ENCODE measurements around the gene APP. TPM values are rescaled to one million over a fixed set of nuclear protein-coding genes. Genes with fewer than 3 reads are reported as not detected.

APP gene
- total and polyA plus RNA-seq, 10 of the 15 experiments (the other 5 are each of a cell fraction or from before 2014, with no cell fraction given): 8.8 to 94.9 (median 51.0) TPM

- no peaks in the 10 kb centered on the region for H3K27me3 ChIP-seq (replicated peaks in 1 of 2; ENCODE audit: control insufficient read depth in 2 of 2, insufficient read depth in 2 of 2, low read length in 1 of 2)
- BruUV-seq (replicated peaks): no TSS peak
- no peak overlapping the region for H3K4me2 ChIP-seq (ENCODE audit: control insufficient read depth, insufficient read depth)
- no peak overlapping the region for H2AFZ ChIP-seq (ENCODE audit: control insufficient read depth, low read depth, low read length)
- 36% methylated on average over 1 of the region's 1 CpG for whole genome bisulfite sequencing (ENCODE audit: insufficient coverage, insufficient replicate concordance, low lambda C conversion rate, missing lambda C conversion rate)
- no peak for TF ChIP-seq RBBP5 (conservative IDR thresholded peaks at IDR 0.05)
- no peak for TF ChIP-seq WRNIP1 (IDR thresholded peaks at IDR 0.05; ENCODE audit: borderline replicate concordance, low read depth, low read length)
- TF ChIP-seq SUPT20H (IDR thresholded peaks at IDR 0.05; ENCODE audit: borderline replicate concordance, control insufficient read depth, low read depth, low read length): no peak
- TF ChIP-seq POLR2AphosphoS2 (IDR thresholded peaks at IDR 0.05; ENCODE audit: low read depth, low read length): no peak
- no peak for TF ChIP-seq ZNF207 (IDR thresholded peaks at IDR 0.05; ENCODE audit: borderline replicate concordance)
- TF ChIP-seq, protein P1, sequence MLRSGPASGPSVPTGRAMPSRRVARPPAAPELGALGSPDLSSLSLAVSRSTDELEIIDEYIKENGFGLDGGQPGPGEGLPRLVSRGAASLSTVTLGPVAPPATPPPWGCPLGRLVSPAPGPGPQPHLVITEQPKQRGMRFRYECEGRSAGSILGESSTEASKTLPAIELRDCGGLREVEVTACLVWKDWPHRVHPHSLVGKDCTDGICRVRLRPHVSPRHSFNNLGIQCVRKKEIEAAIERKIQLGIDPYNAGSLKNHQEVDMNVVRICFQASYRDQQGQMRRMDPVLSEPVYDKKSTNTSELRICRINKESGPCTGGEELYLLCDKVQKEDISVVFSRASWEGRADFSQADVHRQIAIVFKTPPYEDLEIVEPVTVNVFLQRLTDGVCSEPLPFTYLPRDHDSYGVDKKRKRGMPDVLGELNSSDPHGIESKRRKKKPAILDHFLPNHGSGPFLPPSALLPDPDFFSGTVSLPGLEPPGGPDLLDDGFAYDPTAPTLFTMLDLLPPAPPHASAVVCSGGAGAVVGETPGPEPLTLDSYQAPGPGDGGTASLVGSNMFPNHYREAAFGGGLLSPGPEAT (IDR thresholded peaks at IDR 0.05; ENCODE audit: low read depth): no peak
- TF ChIP-seq NFYB (IDR thresholded peaks at IDR 0.05; ENCODE audit: insufficient read depth, low read depth, low read length): no peak
- no peak for TF ChIP-seq YBX1 (IDR thresholded peaks at IDR 0.05)
- in situ Hi-C loops (cut with MboI): no loop called here
- POLR2A ChIA-PET: no interaction called here
- H3K36me3 ChIP-seq (ENCODE audit: control insufficient read depth in 2 of 2, insufficient read depth in 2 of 2, low read length in 1 of 2): no peaks in the 10 kb centered on the region
- no peak overlapping the region for H3K27ac ChIP-seq (ENCODE audit: control insufficient read depth, insufficient read depth)
- no peak for ATAC-seq
- RAD21 ChIA-PET (ENCODE audit: unreplicated experiment): no interaction called here
- H4K20me1 ChIP-seq (ENCODE audit: control insufficient read depth, insufficient read depth): no peaks in the 10 kb centered on the region
- no peak for FAIRE-seq
- peaks cover 10% of the 10 kb centered on the region for H3K4me1 ChIP-seq (ENCODE audit: control insufficient read depth, insufficient read depth, low read length)
- H3K4me3 ChIP-seq: no peak overlapping the region
- CTCF ChIA-PET: no interaction called here
- SMC1A ChIA-PET (ENCODE audit: uncharacterized antibody, unreplicated experiment): no interaction called here
- DNase-seq (ENCODE audit: low read depth, low spot score): no peak
- no peaks in the 10 kb centered on the region for H3K9me3 ChIP-seq (replicated peaks; ENCODE audit: control insufficient read depth, insufficient read depth, low read length)
- no peaks in the 10 kb centered on the region for H3K79me2 ChIP-seq (ENCODE audit: control insufficient read depth, insufficient read depth, low read length)
- intact Hi-C loops (cut with micrococcal nuclease; ENCODE audit: unreplicated experiment): no loop called here
- no peak overlapping the region for H3K9ac ChIP-seq (ENCODE audit: control insufficient read depth, insufficient read depth, low read length)
These were observed 47.6 kb downstream of the APP start for GRCh38 chr21:26123012-26123411.

Measured in GM12878 (cell line).